Body of pancreas (tissue), 4 donors: Measurements from ENCODE around the gene PARD6B.
"Not testable (repeated sequence)": the region's sequence is repeated elsewhere in the genome, so short reads cannot be mapped to it uniquely, and the experiment has no call there.

ENCODE experiments used
- CTCF ChIP-seq, 7 experiments: fragments of 450-650 bp in 4 of 7; fragments of 200-600 bp in 3 of 7; sonication (generic) in 3 of 7; IDR thresholded peaks; one replicate each; pipeline ENCODE4 v1.5.1; 2016 to 2019; ENCODE audit warnings: antibody characterized with exemption in 7 of 7
- POLR2A ChIP-seq, 3 donors: fragments of 450-650 bp; IDR thresholded peaks; one replicate each; pipeline ENCODE4 v1.6.1; 2016; ENCODE audit warnings: antibody characterized with exemption in 3 of 3, mild to moderate bottlenecking in 2 of 3

- peak in 3 of 7 experiments; percentile 12 to 27 (median 19) for TF ChIP-seq CTCF (IDR thresholded peaks at IDR 0.05)
- not testable (repeated sequence) for TF ChIP-seq POLR2A (IDR thresholded peaks at IDR 0.05)
These were observed 62.2 kb downstream of the PARD6B start for GRCh38 chr20:50793575-50794016.
